Measurements from ENCODE around the gene MAPK11.

The MAPK11 gene

DNA sequence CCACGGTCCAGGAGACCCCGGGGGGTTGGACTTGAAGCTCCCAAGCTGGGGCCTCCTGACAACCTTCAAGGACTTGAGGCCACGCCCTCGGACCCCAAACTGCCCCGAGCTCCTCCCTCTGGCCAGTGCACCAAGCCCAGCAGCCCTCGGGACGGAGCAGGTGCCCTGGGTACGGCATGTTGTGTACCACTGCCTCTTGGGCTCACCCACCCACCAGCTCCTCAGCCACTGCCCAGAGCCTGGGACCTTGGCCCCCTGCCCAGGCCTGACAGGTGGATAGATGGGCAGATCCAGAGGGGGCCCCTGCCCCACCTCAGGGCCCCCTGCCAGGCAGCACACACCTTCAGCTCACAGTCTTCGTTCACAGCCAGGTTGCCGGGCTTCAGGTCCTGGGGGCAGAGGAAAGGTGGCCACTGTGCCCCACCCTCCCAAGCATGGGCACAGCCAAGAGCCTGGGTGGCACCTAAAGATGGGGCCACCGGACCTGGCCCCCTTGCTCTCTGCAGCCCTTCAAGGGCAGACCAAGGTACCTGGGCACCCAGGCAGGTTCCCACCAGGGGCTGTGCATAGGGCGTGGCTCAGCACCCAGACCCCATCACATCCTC lies 13.8 kb downstream of the MAPK11 start:
- Histone ChIP-seq H3K27me3 (no peaks in the 10 kb centered on the region), H3K4me3 (ENCODE audit: low read depth, low read length) (no peak overlapping the region), H3K9me3 (no peaks in the 10 kb centered on the region), H3K4me1 (0 out of 2 replicates have a peak, but pooled peaks cover 2% of the 10 kb centered on the region), H3K36me3 (peaks cover 36% of the 10 kb centered on the region)
- TF ChIP-seq, protein P1, sequence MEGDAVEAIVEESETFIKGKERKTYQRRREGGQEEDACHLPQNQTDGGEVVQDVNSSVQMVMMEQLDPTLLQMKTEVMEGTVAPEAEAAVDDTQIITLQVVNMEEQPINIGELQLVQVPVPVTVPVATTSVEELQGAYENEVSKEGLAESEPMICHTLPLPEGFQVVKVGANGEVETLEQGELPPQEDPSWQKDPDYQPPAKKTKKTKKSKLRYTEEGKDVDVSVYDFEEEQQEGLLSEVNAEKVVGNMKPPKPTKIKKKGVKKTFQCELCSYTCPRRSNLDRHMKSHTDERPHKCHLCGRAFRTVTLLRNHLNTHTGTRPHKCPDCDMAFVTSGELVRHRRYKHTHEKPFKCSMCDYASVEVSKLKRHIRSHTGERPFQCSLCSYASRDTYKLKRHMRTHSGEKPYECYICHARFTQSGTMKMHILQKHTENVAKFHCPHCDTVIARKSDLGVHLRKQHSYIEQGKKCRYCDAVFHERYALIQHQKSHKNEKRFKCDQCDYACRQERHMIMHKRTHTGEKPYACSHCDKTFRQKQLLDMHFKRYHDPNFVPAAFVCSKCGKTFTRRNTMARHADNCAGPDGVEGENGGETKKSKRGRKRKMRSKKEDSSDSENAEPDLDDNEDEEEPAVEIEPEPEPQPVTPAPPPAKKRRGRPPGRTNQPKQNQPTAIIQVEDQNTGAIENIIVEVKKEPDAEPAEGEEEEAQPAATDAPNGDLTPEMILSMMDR (IDR thresholded peaks at IDR 0.05; ENCODE audit: low read depth, low read length): no peak
- DNase-seq: no peak

DNA sequence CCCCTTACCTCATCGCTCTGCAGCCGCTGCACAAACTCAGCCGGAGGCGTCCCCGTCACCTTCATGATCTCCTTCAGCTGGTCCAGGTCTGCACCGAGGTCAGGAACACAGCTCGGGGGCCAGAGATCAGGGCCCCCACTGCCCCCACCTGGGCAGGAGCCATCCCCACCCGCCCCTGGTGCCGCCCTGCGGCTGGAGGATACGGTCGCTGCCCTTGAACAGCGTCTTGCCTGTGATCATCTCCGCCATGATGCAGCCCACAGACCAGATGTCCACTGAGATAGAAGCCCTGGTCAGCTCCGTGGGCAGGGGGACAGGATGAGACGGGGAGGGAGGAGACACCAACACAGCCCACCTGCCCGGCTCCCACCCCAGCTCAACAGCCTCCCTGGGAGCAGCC lies 14.6 kb downstream of the MAPK11 start:
- Histone ChIP-seq H3K4me1 (0 out of 2 replicates have a peak, but pooled peaks cover 2% of the 10 kb centered on the region), H3K36me3 (peaks cover 36% of the 10 kb centered on the region), H3K9me3 (no peaks in the 10 kb centered on the region), H3K27me3 (no peaks in the 10 kb centered on the region), H3K4me3 (ENCODE audit: low read depth, low read length) (no peak overlapping the region)
- TF ChIP-seq, protein P1 (IDR thresholded peaks at IDR 0.05; ENCODE audit: low read depth, low read length): no peak
- no peak for DNase-seq

DNA sequence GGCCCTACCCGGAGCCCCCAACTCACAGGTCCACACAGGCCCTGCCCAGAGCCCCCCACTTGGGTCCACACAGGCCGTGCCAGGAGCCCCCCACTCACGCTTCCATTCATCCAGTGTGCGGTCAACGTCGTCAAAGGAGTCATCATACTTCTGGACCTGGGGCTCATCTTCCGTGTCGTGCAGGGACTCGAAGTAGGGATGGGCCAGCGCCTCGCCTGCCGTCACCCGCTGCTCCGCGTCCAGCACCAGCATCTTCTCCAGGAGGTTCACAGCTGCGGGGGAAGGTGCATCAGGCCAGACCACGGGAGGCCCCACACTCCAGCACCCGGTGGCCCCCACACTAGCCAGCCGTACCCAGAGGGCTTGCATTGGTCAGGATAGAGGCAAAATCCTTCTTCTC lies 15.1 kb downstream of the MAPK11 start:
- Histone ChIP-seq H3K4me1 (peaks cover 4% of the 10 kb centered on the region; the same call in 1 of the 2 replicates), H3K27me3 (no peaks in the 10 kb centered on the region), H3K9me3 (no peaks in the 10 kb centered on the region), H3K4me3 (ENCODE audit: low read depth, low read length) (no peak overlapping the region), H3K36me3 (peaks cover 36% of the 10 kb centered on the region)
- no peak for DNase-seq
- TF ChIP-seq, protein P1 (IDR thresholded peaks at IDR 0.05; ENCODE audit: low read depth, low read length): no peak

DNA sequence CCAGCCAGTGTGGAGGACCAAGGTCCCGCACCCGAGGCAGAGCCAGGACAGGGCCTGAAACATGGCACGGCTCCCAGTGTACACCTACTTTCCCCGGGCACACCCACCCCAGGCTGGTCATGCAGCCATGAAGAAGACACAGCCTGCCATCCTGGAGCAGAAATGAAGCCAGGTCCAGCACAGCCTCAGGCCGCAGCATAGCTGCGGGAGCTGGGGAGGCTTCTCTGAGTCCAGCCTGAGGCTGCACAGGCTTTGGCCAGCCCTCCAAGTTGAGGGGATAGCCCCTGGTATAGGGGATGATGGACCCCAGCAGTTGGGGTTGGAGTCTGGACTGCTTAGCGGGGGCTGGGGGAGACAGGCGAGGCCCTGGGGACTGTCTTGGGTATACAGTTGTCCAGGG lies 16.2 kb downstream of the MAPK11 start:
- no peak for DNase-seq
- H3K36me3 ChIP-seq: peaks cover 36% of the 10 kb centered on the region
- H3K4me3 ChIP-seq (ENCODE audit: low read depth, low read length): no peak overlapping the region
- TF ChIP-seq, protein P1 (IDR thresholded peaks at IDR 0.05; ENCODE audit: low read depth, low read length): no peak
- H3K9me3 ChIP-seq: no peaks in the 10 kb centered on the region
- H3K27me3 ChIP-seq: no peaks in the 10 kb centered on the region
- peaks cover 5% of the 10 kb centered on the region; the same call in 1 of the 2 replicates for H3K4me1 ChIP-seq

DNA sequence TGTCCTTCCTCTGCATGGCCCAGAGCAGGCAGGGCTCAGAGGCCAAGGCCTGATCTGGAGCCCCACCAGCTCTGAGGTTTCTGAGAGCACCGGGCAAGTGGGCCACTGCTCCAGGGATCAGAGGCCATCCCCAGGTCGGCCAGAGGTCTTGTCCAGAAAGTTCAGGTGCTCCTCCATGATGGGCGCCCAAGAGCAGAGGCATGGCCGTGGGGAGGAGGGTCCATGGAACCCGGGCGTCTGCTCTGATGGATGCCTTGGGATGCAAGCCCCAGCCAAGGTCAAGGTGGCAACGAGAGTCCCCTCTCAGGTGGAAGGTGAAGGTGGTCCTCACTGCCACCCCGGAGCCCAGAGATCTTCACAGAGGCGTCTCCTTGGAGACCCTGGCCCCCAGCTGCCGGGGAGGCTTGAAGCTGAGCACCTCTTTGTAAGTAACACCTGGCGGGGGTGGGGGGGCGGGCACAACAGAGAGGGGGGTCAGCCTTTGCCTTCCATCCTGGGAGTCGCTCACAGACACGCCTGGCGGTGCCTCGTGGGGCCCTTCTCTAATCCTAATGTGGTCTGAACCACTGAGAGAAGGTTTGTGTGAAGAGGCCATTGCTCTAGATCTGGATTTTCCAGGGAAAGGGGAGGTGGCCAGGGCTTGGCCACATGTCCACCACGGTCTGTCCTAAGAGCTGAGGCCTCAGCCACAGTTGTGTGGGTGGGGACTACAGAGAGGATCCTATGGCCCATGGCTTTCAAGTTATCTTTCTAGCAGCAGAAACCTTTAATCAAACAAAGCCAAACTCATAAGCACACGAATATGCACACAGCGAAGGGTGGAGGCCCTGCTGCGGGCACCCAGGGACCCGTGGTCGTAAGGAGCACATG lies 16.9 kb downstream of the MAPK11 start:
- no peaks in the 10 kb centered on the region for H3K9me3 ChIP-seq
- H3K27me3 ChIP-seq: no peaks in the 10 kb centered on the region
- no peak overlapping the region for H3K4me3 ChIP-seq (ENCODE audit: low read depth, low read length)
- DNase-seq: no peak
- TF ChIP-seq, protein P1 (IDR thresholded peaks at IDR 0.05; ENCODE audit: low read depth, low read length): no peak
- H3K36me3 ChIP-seq: peaks cover 32% of the 10 kb centered on the region
- peaks cover 9% of the 10 kb centered on the region for H3K4me1 ChIP-seq
